ENCODE results near the gene ABTB2. TPM values are rescaled to one million over a fixed set of nuclear protein-coding genes. Genes with fewer than 3 reads are reported as not detected.

The ABTB2 gene
- total and polyA plus RNA-seq, 7 donors, result 4.5 to 24.7 (median 18.5) TPM

DNA sequence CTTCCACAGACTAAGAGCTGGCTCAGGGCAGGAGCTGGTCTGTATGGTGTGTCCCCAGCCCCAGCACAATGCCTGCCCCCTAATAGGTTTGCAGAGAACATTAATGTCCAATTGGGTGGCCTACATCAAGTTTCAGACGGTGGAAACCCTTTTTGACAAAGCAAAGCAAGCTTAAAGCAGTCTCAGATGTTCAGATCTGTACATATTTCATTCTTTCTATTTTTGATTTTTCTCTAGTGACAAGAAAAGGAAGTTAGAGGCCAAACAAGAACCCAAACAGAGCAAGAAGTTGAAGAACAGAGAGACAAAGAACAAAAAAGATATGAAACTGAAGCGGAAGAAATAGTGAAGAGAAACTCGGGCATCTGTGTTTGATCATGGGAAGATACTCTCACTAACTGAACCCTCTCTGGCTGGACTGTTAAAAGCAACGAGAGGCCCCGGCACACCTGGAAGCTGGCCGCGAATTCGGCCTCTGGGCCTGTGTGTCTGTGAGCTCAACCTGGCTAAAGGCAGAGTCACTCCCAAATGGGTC is 211.9 kb downstream of the ABTB2 start:
- H3K4me3 ChIP-seq, result no peak overlapping the region
- 84% methylated on average over 8 of the region's 8 CpGs for WGBS, 3 donors
- intact Hi-C loops (cut with DNase I), result no loop called here
- no peak for DNase-seq
- TF ChIP-seq, protein P1, sequence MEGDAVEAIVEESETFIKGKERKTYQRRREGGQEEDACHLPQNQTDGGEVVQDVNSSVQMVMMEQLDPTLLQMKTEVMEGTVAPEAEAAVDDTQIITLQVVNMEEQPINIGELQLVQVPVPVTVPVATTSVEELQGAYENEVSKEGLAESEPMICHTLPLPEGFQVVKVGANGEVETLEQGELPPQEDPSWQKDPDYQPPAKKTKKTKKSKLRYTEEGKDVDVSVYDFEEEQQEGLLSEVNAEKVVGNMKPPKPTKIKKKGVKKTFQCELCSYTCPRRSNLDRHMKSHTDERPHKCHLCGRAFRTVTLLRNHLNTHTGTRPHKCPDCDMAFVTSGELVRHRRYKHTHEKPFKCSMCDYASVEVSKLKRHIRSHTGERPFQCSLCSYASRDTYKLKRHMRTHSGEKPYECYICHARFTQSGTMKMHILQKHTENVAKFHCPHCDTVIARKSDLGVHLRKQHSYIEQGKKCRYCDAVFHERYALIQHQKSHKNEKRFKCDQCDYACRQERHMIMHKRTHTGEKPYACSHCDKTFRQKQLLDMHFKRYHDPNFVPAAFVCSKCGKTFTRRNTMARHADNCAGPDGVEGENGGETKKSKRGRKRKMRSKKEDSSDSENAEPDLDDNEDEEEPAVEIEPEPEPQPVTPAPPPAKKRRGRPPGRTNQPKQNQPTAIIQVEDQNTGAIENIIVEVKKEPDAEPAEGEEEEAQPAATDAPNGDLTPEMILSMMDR (IDR thresholded peaks at IDR 0.05), result no peak
- peaks cover 0 to 99% of the 10 kb centered on the region in 2 donors for H3K36me3 ChIP-seq (ENCODE audit: insufficient read depth in 1 of 2, low read depth in 1 of 2)
- no peaks in the 10 kb centered on the region for H3K4me1 ChIP-seq
- H3K27ac ChIP-seq, result no peak overlapping the region
- ATAC-seq, result no peak
- H3K9me3 ChIP-seq, result no peaks in the 10 kb centered on the region
- no peaks in the 10 kb centered on the region for H3K27me3 ChIP-seq (ENCODE audit: insufficient read depth in 3 of 3, low read length in 2 of 3)

DNA sequence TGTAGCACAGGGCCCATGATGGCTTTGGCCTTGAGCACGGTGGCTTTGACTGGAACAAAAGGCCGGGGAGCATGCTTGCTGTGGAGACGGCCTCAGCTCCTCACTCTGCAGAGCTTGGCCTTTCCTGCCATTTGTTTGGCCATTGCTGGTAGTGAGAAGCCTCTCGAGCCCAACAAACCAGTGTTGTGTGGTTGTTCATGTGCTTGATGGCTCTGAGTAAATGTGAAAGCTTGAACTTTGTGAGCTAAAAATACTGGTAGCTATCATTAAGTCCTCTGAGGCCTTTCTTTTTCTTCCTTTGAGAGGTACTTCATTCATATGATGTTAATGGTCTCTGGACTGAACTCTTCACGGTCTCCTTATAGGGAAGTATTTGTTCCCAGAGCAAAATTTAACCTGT is 212.7 kb downstream of the ABTB2 start:
- 81 to 88% (median 87%) methylated on average over 5 of the region's 5 CpGs for WGBS, 3 donors
- Histone ChIP-seq H3K27ac (no peak overlapping the region), H3K36me3 (ENCODE audit: insufficient read depth in 1 of 2, low read depth in 1 of 2) (peaks cover under 1 to 99% of the 10 kb centered on the region in 2 donors), H3K4me1 (no peaks in the 10 kb centered on the region), H3K27me3 (ENCODE audit: insufficient read depth in 3 of 3, low read length in 2 of 3) (no peaks in the 10 kb centered on the region), H3K4me3 (no peak overlapping the region), H3K9me3 (no peaks in the 10 kb centered on the region)
- TF ChIP-seq, protein P1 (IDR thresholded peaks at IDR 0.05), result no peak
- intact Hi-C loops (cut with DNase I), result no loop called here
- DNase-seq (no peak), ATAC-seq (no peak)

DNA sequence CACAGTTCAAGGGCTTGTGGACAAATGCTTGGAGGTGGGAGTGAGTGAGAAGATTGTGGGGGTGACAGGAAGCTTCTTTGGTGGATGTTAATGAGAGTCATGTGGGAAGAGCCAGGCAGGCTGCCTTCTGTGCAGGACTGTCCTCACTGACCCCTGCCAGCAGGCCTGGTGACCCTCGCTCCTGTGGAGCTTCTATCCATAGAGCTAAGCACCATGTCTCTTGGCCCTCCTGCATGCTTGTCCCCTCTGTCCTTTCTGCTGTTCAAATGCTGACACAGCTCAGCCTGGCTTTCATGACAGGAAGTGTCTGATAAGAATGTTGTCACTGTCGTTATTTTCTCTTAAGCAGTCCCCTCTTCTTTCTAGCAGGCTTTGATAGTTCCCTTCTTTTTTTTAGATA is 214.8 kb downstream of the ABTB2 start:
- intact Hi-C loops (cut with DNase I), result no loop called here
- 81 to 91% (median 84%) methylated on average over 2 of the region's 2 CpGs for WGBS, 3 donors
- no peak overlapping the region for H3K4me3 ChIP-seq
- no peaks in the 10 kb centered on the region for H3K9me3 ChIP-seq
- H3K36me3 ChIP-seq (ENCODE audit: insufficient read depth in 1 of 2, low read depth in 1 of 2), result peaks cover 4 to 99% of the 10 kb centered on the region in 2 donors
- TF ChIP-seq, protein P1 (IDR thresholded peaks at IDR 0.05), result no peak
- no peaks in the 10 kb centered on the region for H3K27me3 ChIP-seq (ENCODE audit: insufficient read depth in 3 of 3, low read length in 2 of 3)
- DNase-seq (no peak), ATAC-seq (no peak)
- H3K4me1 ChIP-seq, result no peaks in the 10 kb centered on the region
- H3K27ac ChIP-seq, result no peak overlapping the region

DNA sequence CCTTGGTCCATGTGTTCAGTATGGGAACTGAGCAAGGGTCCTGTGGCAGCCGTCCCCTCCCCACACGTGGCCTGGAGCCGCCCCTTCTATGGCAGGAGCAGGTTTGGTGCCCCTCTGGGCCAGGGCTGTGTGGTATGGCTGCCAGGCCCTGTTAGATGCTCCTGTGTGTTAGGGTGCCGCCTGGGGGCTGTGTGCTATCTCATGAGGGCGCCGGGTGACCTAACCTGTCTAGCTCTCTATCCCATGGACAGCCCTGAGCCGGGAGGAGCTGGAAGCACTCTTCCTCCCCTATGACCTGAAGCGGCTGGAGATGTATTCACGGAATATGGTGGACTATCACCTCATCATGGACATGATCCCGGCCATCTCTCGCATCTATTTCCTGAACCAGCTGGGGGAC is 217.7 kb downstream of the ABTB2 start:
- Histone ChIP-seq H3K27me3 (ENCODE audit: insufficient read depth in 3 of 3, low read length in 2 of 3) (no peaks in the 10 kb centered on the region), H3K9me3 (no peaks in the 10 kb centered on the region), H3K27ac (no peak overlapping the region), H3K36me3 (ENCODE audit: insufficient read depth in 1 of 2, low read depth in 1 of 2) (peaks cover 19 to 99% of the 10 kb centered on the region in 2 donors), H3K4me1 (no peaks in the 10 kb centered on the region), H3K4me3 (no peak overlapping the region)
- TF ChIP-seq, protein P1 (IDR thresholded peaks at IDR 0.05), result no peak
- no peak for DNase-seq
- WGBS, 3 donors, result 92 to 93% (median 93%) methylated on average over 11 of the region's 11 CpGs
- intact Hi-C loops (cut with DNase I), result no loop called here
- no peak for ATAC-seq

DNA sequence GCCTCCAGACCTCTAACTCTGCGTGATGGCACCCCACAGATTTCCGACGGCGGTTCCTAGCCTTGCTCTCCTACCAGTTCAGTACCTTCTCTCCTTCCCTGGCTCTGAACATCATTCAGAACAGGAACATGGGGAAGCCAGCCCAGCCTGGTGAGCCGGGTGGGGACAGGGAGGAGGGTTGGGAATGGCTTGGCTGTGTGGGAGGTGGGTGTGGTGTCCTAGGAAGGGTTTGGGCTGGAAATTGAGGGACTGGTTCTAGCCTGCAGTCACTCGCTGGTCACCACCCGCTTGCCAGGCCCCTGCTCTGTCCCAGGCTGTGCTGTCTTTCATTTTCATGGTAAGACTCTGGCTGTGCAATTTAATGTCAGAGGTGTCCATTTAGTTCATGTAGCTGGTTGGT is 218.5 kb downstream of the ABTB2 start:
- Histone ChIP-seq H3K27me3 (ENCODE audit: insufficient read depth in 3 of 3, low read length in 2 of 3) (no peaks in the 10 kb centered on the region), H3K4me3 (no peak overlapping the region), H3K9me3 (no peaks in the 10 kb centered on the region), H3K4me1 (no peaks in the 10 kb centered on the region), H3K27ac (no peak overlapping the region), H3K36me3 (ENCODE audit: insufficient read depth in 1 of 2, low read depth in 1 of 2) (peaks cover 26 to 99% of the 10 kb centered on the region in 2 donors)
- 90 to 92% (median 91%) methylated on average over 7 of the region's 7 CpGs for WGBS, 3 donors
- ATAC-seq (no peak), DNase-seq (no peak)
- intact Hi-C loops (cut with DNase I), result loop anchor here in 1 of 2 donors (10.0 kb wide), 1 partner anchor 145 kb away; no protein-coding TSS in a partner anchor
- TF ChIP-seq, protein P1 (IDR thresholded peaks at IDR 0.05), result no peak

Data from psoas muscle (tissue), 8 donors.